ENCODE results near the gene C1RL. TPM values are rescaled to one million over a fixed set of nuclear protein-coding genes. Genes with fewer than 3 reads are reported as not detected.

C1RL gene
- total RNA-seq, 1 experiment from 2014 or later: 2.4 TPM

DNA sequence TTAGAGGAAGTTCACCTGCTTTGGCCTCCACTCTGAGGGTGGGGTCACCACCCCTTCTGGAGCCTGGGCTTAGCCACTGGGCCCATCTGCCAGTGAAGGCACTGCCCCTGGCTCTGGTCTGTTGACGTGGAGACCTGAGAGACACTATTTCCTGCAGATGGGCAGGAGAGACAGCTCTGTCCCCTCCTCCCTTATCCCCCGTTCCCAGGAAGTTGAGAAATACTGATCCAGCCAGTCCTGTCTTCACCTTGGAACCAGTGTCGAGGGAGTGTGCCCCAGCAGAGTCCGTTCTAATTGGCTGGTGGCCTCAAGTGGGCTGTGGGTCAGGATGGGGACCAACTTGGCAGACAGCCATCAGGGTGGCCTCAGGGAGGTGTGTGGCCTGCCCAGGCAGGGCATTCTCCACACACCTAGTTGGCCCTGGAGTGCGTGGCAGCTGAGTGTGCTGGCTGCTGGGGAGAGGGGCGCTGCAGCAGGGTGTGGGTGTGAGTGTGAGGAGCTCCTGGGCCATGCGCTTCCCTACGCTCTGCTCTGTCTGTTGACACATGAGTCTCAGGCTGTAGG, 46.5 kb upstream of the C1RL start:
- POLR2A ChIA-PET (ENCODE audit: low non-redundant PET): no interaction called here
- CTCF ChIA-PET: no interaction called here
- BruUV-seq (replicated peaks): no TSS peak

DNA sequence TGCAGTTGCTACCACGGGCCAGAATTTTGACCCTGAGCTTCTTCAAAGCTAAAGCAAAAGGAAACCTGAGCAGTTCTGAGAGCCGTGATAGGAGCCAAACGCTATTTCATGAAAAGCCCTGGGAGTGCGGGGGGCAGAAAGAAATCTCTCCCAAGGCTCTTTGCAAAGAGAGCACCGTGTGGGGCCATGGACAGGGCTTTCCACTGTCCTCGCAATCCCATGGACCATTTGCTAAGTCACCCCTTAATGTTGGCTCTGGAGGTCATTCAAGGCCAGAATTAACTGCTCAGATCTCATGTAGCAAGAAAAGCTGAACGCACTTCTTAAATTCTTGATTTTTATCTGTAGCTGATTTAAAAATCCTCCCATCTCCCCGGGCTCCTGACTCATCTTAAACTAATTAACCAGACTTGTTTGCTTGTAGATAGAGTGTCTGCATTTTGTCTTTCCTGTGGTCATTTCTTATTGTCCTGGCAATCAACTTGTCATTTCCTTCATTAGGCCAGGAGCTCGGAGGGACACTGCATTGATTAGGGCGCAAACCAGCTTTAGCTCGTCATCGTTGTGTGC, 46.0 kb upstream of the C1RL start:
- no peaks in the 10 kb centered on the region for H3K27me3 ChIP-seq (replicated peaks; ENCODE audit: insufficient read depth, low read depth, low read length, poor library complexity)
- intact Hi-C loops (cut with micrococcal nuclease; ENCODE audit: unreplicated experiment): no loop called here
- TF ChIP-seq, protein P1, sequence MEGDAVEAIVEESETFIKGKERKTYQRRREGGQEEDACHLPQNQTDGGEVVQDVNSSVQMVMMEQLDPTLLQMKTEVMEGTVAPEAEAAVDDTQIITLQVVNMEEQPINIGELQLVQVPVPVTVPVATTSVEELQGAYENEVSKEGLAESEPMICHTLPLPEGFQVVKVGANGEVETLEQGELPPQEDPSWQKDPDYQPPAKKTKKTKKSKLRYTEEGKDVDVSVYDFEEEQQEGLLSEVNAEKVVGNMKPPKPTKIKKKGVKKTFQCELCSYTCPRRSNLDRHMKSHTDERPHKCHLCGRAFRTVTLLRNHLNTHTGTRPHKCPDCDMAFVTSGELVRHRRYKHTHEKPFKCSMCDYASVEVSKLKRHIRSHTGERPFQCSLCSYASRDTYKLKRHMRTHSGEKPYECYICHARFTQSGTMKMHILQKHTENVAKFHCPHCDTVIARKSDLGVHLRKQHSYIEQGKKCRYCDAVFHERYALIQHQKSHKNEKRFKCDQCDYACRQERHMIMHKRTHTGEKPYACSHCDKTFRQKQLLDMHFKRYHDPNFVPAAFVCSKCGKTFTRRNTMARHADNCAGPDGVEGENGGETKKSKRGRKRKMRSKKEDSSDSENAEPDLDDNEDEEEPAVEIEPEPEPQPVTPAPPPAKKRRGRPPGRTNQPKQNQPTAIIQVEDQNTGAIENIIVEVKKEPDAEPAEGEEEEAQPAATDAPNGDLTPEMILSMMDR (conservative IDR thresholded peaks at IDR 0.05; ENCODE audit: low read depth, low read length): no peak
- TF ChIP-seq EZH2 (IDR thresholded peaks at IDR 0.05; ENCODE audit: borderline replicate concordance, low read depth, low read length, poor library complexity, severe bottlenecking): no peak
- H3K27ac ChIP-seq (ENCODE audit: low read depth, low read length, poor library complexity, severe bottlenecking): no peak overlapping the region
- no peaks in the 10 kb centered on the region for H3K36me3 ChIP-seq (ENCODE audit: insufficient read depth, low read length, poor library complexity, severe bottlenecking)
- BruUV-seq (replicated peaks): no TSS peak
- H3K4me3 ChIP-seq (ENCODE audit: low read depth, low read length, poor library complexity, severe bottlenecking): no peak overlapping the region
- DNase-seq (ENCODE audit: low spot score): no peak
- no peaks in the 10 kb centered on the region for H3K9me3 ChIP-seq (ENCODE audit: low read depth, low read length, poor library complexity, severe bottlenecking)
- H3K4me1 ChIP-seq (ENCODE audit: insufficient read depth, low read length, poor library complexity, severe bottlenecking): no peaks in the 10 kb centered on the region
- CTCF ChIA-PET: no interaction called here
- POLR2A ChIA-PET (ENCODE audit: low non-redundant PET): no interaction called here

More for the DNA sequence above, 46.5 kb upstream of the C1RL start:
- no peaks in the 10 kb centered on the region for H3K27me3 ChIP-seq (replicated peaks; ENCODE audit: insufficient read depth, low read depth, low read length, poor library complexity)
- no peak for TF ChIP-seq EZH2 (IDR thresholded peaks at IDR 0.05; ENCODE audit: borderline replicate concordance, low read depth, low read length, poor library complexity, severe bottlenecking)
- TF ChIP-seq, protein P1 (conservative IDR thresholded peaks at IDR 0.05; ENCODE audit: low read depth, low read length): no peak
- intact Hi-C loops (cut with micrococcal nuclease; ENCODE audit: unreplicated experiment): no loop called here
- H3K27ac ChIP-seq (ENCODE audit: low read depth, low read length, poor library complexity, severe bottlenecking): no peak overlapping the region
- no peaks in the 10 kb centered on the region for H3K9me3 ChIP-seq (ENCODE audit: low read depth, low read length, poor library complexity, severe bottlenecking)
- no peak for DNase-seq (ENCODE audit: low spot score)
- no peaks in the 10 kb centered on the region for H3K36me3 ChIP-seq (ENCODE audit: insufficient read depth, low read length, poor library complexity, severe bottlenecking)
- no peaks in the 10 kb centered on the region for H3K4me1 ChIP-seq (ENCODE audit: insufficient read depth, low read length, poor library complexity, severe bottlenecking)
- H3K4me3 ChIP-seq (ENCODE audit: low read depth, low read length, poor library complexity, severe bottlenecking): no peak overlapping the region

DNA sequence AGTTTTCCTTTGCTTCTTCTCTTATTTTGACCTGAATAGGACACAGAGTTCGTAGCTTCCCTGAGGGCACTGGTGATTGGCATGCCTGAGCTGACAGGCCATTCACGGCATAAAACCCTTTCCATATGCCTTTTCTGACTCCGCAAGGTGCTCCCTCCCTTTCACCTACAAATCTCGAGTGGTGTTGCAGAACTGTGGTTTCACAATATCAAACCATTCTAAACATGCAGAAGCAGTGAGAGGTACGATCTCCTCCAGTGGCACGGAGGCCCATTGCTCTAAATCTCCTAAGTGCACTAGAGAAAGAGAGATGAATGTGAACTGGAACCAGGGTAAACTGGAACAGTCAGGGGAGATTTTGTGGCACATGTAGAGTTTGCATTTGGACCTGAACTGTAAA, 45.0 kb upstream of the C1RL start:
- POLR2A ChIA-PET (ENCODE audit: low non-redundant PET): no interaction called here
- H3K27me3 ChIP-seq (replicated peaks; ENCODE audit: insufficient read depth, low read depth, low read length, poor library complexity): no peaks in the 10 kb centered on the region
- no peak for DNase-seq (ENCODE audit: low spot score)
- H3K27ac ChIP-seq (ENCODE audit: low read depth, low read length, poor library complexity, severe bottlenecking): no peak overlapping the region
- no peaks in the 10 kb centered on the region for H3K36me3 ChIP-seq (ENCODE audit: insufficient read depth, low read length, poor library complexity, severe bottlenecking)
- TF ChIP-seq, protein P1 (conservative IDR thresholded peaks at IDR 0.05; ENCODE audit: low read depth, low read length): no peak
- no peak for TF ChIP-seq EZH2 (IDR thresholded peaks at IDR 0.05; ENCODE audit: borderline replicate concordance, low read depth, low read length, poor library complexity, severe bottlenecking)
- BruUV-seq (replicated peaks): no TSS peak
- intact Hi-C loops (cut with micrococcal nuclease; ENCODE audit: unreplicated experiment): no loop called here
- H3K4me1 ChIP-seq (ENCODE audit: insufficient read depth, low read length, poor library complexity, severe bottlenecking): no peaks in the 10 kb centered on the region
- no peaks in the 10 kb centered on the region for H3K9me3 ChIP-seq (ENCODE audit: low read depth, low read length, poor library complexity, severe bottlenecking)
- no peak overlapping the region for H3K4me3 ChIP-seq (ENCODE audit: low read depth, low read length, poor library complexity, severe bottlenecking)
- CTCF ChIA-PET: no interaction called here

All from A673 (cell line).